Fibroblast of lung (primary cell): ENCODE measurements around the gene GRIN2D. TPM values are rescaled to one million over a fixed set of nuclear protein-coding genes. Genes with fewer than 3 reads are reported as not detected.

Source experiments
- DNase-seq, 2 donors: peaks; one replicate each; pipeline versions ENCODE4 v3.0.0 to v3.0.0-alpha.2; 2010; ENCODE audit warnings: low read depth in 2 of 2
- H2AFZ ChIP-seq: 2 replicates; pipeline ENCODE4 v1.5.1; 2012; ENCODE audit warnings: low read length, control low read depth, inconsistent platforms
- H3K27ac ChIP-seq: 2 replicates; pipeline ENCODE4 v1.5.1; 2011; ENCODE audit warnings: low read length, control low read depth; ENCODE audit not compliant: insufficient read depth
- H3K27me3 ChIP-seq: 2 replicates; pipeline ENCODE4 v1.5.1; 2011; ENCODE audit warnings: mild to moderate bottlenecking, low read length; ENCODE audit not compliant: control insufficient read depth, insufficient read depth
- H3K36me3 ChIP-seq: 2 replicates; pipeline ENCODE4 v1.5.1; 2011; ENCODE audit warnings: low read length; ENCODE audit not compliant: control insufficient read depth, insufficient read depth
- H3K4me1 ChIP-seq: 2 replicates; pipeline ENCODE4 v1.5.1; 2011; ENCODE audit warnings: low read length; ENCODE audit not compliant: control insufficient read depth, insufficient read depth; ENCODE audit errors: extremely low read depth
- H3K4me2 ChIP-seq: 2 replicates; pipeline ENCODE4 v1.5.1; 2011; ENCODE audit warnings: low read length, control low read depth; ENCODE audit not compliant: insufficient read depth; ENCODE audit errors: extremely low read depth
- H3K4me3 ChIP-seq, 4 experiments: fragments of 200-600 bp in 1 of 4; sonication (generic) in 1 of 4; replicated peaks in 1 of 4; 2 replicates each; pipeline ENCODE4 v1.5.1; 2011 to 2016; ENCODE audit warnings: low read length in 4 of 4, low read depth in 3 of 4, mild to moderate bottlenecking in 3 of 4, control low read depth in 2 of 4, inconsistent platforms in 1 of 4, mixed read lengths in 1 of 4; ENCODE audit not compliant: insufficient read depth in 1 of 4; ENCODE audit errors: control extremely low read depth in 1 of 4
- H3K79me2 ChIP-seq: 2 replicates; pipeline ENCODE4 v1.5.1; 2012; ENCODE audit warnings: mild to moderate bottlenecking, low read length, inconsistent platforms; ENCODE audit not compliant: control insufficient read depth, insufficient read depth
- H3K9ac ChIP-seq: 2 replicates; pipeline ENCODE4 v1.5.1; 2011; ENCODE audit warnings: mild to moderate bottlenecking, low read length, control low read depth; ENCODE audit not compliant: insufficient read depth
- H3K9me3 ChIP-seq: 2 replicates; pipeline ENCODE4 v1.5.1; 2012; ENCODE audit warnings: low read depth, low read length; ENCODE audit not compliant: control insufficient read depth, insufficient read depth
- H4K20me1 ChIP-seq: 2 replicates; pipeline ENCODE4 v1.5.1; 2011; ENCODE audit warnings: low read length; ENCODE audit not compliant: control insufficient read depth, insufficient read depth; ENCODE audit errors: extremely low read depth
- CTCF ChIP-seq, 2 donors: IDR thresholded peaks in 1 of 2; conservative IDR thresholded peaks in 1 of 2; 1 replicate in 1 of 2; 2 replicates in 1 of 2; pipeline ENCODE4 v1.5.1; 2011 to 2012; ENCODE audit warnings: low read length in 2 of 2, control low read depth in 1 of 2, inconsistent platforms in 1 of 2, low read depth in 1 of 2, mild to moderate bottlenecking in 1 of 2
- EZH2 ChIP-seq: IDR thresholded peaks from 2 replicates; pipeline ENCODE4 v1.5.1; 2012; ENCODE audit warnings: low read length, control low read depth, mild to moderate bottlenecking; ENCODE audit errors: missing control alignments
- polyA plus RNA-seq, 2 donors: library from polyadenylated mRNA; depleted of rRNA in 1 of 2; stranded (reverse) in 1 of 2; unstranded in 1 of 2; fragments of >200 nt; gene quantifications; 2 replicates each; pipeline ENCODE4 v1.2.1, GENCODE V29; 2011 to 2012; ENCODE audit warnings: missing spikeins in 1 of 2
- total RNA-seq: library from RNA; depleted of rRNA; stranded (reverse); fragments of >200 nt; gene quantifications from 2 replicates; pipeline ENCODE4 v1.2.1, GENCODE V29; 2014

Gene GRIN2D
- total and polyA plus RNA-seq, 2 donors (not counting 1 experiment from before 2014, with no cell fraction given) = under 0.01 to 0.08 TPM

GRCh38 chr19:48362716-48363499 is 30.6 kb upstream of the GRIN2D start:
- H3K36me3 ChIP-seq = no peaks in the 10 kb centered on the region
- peak overlapping the region; percentile 79 to 94 (median 82) for H3K4me3 ChIP-seq
- no peaks in the 10 kb centered on the region for H3K79me2 ChIP-seq
- H2AFZ ChIP-seq = peak overlapping the region; percentile 50
- peak overlapping the region; percentile 82 for H3K27ac ChIP-seq
- H3K4me1 ChIP-seq = peaks cover 6% of the 10 kb centered on the region
- peak; percentile 90 to 95 for DNase-seq
- H4K20me1 ChIP-seq = no peaks in the 10 kb centered on the region
- H3K4me2 ChIP-seq = peak overlapping the region; percentile 100
- TF ChIP-seq CTCF (conservative IDR thresholded peaks at IDR 0.05 in 1 of 2, IDR thresholded peaks at IDR 0.05 in 1 of 2; ENCODE audit: low read depth in 1 of 2, low read length in 2 of 2) = no peak
- TF ChIP-seq EZH2 = no peak
- peak overlapping the region; percentile 62 for H3K9ac ChIP-seq
- no peaks in the 10 kb centered on the region for H3K27me3 ChIP-seq
- H3K9me3 ChIP-seq = no peaks in the 10 kb centered on the region

GRCh38 chr19:48363500-48363809 is 30.0 kb upstream of the GRIN2D start:
- H3K79me2 ChIP-seq = no peaks in the 10 kb centered on the region
- no peaks in the 10 kb centered on the region for H3K27me3 ChIP-seq
- no peaks in the 10 kb centered on the region for H3K9me3 ChIP-seq
- TF ChIP-seq EZH2 (no peak), CTCF (conservative IDR thresholded peaks at IDR 0.05 in 1 of 2, IDR thresholded peaks at IDR 0.05 in 1 of 2; ENCODE audit: low read depth in 1 of 2, low read length in 2 of 2) (no peak)
- no peaks in the 10 kb centered on the region for H3K36me3 ChIP-seq
- no peak for DNase-seq
- peak overlapping the region; percentile 100 for H3K4me2 ChIP-seq
- H3K9ac ChIP-seq = peak overlapping the region; percentile 62
- peak overlapping the region; percentile 50 for H2AFZ ChIP-seq
- peaks cover 6% of the 10 kb centered on the region for H3K4me1 ChIP-seq
- peak overlapping the region; percentile 79 to 94 (median 82) for H3K4me3 ChIP-seq
- H4K20me1 ChIP-seq = no peaks in the 10 kb centered on the region
- H3K27ac ChIP-seq = peak overlapping the region; percentile 82

- H3K36me3 ChIP-seq = no peaks in the 10 kb centered on the region
- H4K20me1 ChIP-seq = no peaks in the 10 kb centered on the region
- H3K79me2 ChIP-seq = no peaks in the 10 kb centered on the region
- H3K27ac ChIP-seq = peak within 1 kb of the TSS; percentile 82
- H3K9ac ChIP-seq = peak within 1 kb of the TSS; percentile 62
- H3K9me3 ChIP-seq = no peaks in the 10 kb centered on the region
- peaks cover 6% of the 10 kb centered on the region for H3K4me1 ChIP-seq
- peak within 1 kb of the TSS; percentile 100 for H3K4me2 ChIP-seq
- no peaks in the 10 kb centered on the region for H3K27me3 ChIP-seq
- DNase-seq = peak; percentile 99
- TF ChIP-seq EZH2 = no peak
- TF ChIP-seq CTCF (conservative IDR thresholded peaks at IDR 0.05 in 1 of 2, IDR thresholded peaks at IDR 0.05 in 1 of 2; ENCODE audit: low read depth in 1 of 2, low read length in 2 of 2) = no peak
- peak within 1 kb of the TSS; percentile 79 to 94 (median 82) for H3K4me3 ChIP-seq
- peak within 1 kb of the TSS; percentile 50 for H2AFZ ChIP-seq
Measured at GRCh38 chr19:48363810-48364597, 29.5 kb upstream of the GRIN2D start, which contains the start of the genes SYNGR4 and TMEM143. TSS of gene SYNGR4 (plus strand) at chr19:48364367. CDS start at chr19:48365843, 1,476 bp downstream. TSS of gene TMEM143 (minus strand) at chr19:48363940. CDS start at chr19:48363920, 20 bp downstream.
